ENCODE measurements around the gene TFPT.
A peak's percentile ranks its signal among the peaks of the same experiment; 100 is the strongest.

TFPT gene

GRCh38 chr19:54136864-54137698 lies 21.6 kb upstream of the TFPT start:
- Histone ChIP-seq H3K4me1 (peaks cover 0 to 42% (median 34%) of the 10 kb centered on the region in 4 donors), H3K9me3 (no peaks in the 10 kb centered on the region), H3K27me3 (no peaks in the 10 kb centered on the region), H3K4me3 (peak overlapping the region; percentile 83 to 99), H3K36me3 (peaks cover 0 to 23% (median 4%) of the 10 kb centered on the region in 3 donors), H3K27ac (peak overlapping the region; percentile 99)
- intact Hi-C loops (cut with DNase I; ENCODE audit: low total_unique reads), result loop anchor here (2.0 kb wide), 1 partner anchor 22 kb away; the partner anchor contains the start of gene LENG1
- TF ChIP-seq CTCF (IDR thresholded peaks at IDR 0.05), result peak in 1 of 2 experiments; percentile 20
- peak; percentile 99 to 100 for DNase-seq

- Histone ChIP-seq H3K27ac (peak overlapping the region; percentile 48 to 63), H3K4me3 (peak overlapping the region; percentile 36 to 52), H3K9me3 (no peaks in the 10 kb centered on the region), H3K4me1 (peaks cover 0 to 40% (median 33%) of the 10 kb centered on the region in 4 donors), H3K27me3 (no peaks in the 10 kb centered on the region), H3K36me3 (peaks cover 0 to 32% (median 5%) of the 10 kb centered on the region in 3 donors)
- intact Hi-C loops (cut with DNase I; ENCODE audit: low total_unique reads), result loop anchor here (2.0 kb wide), 1 partner anchor 23 kb away; the partner anchor contains the start of gene LENG1
- no peak for DNase-seq
- no peak for TF ChIP-seq CTCF (IDR thresholded peaks at IDR 0.05)
Observed at GRCh38 chr19:54136086-54136863, 20.8 kb upstream of the TFPT start.

GRCh38 chr19:54133957-54134590 lies 18.6 kb upstream of the TFPT start:
- H3K9me3 ChIP-seq, result no peaks in the 10 kb centered on the region
- no peak for DNase-seq
- peaks cover 0 to 18% (median 16%) of the 10 kb centered on the region in 4 donors for H3K4me1 ChIP-seq
- H3K4me3 ChIP-seq, result no peak overlapping the region
- H3K27ac ChIP-seq, result no peak overlapping the region
- H3K36me3 ChIP-seq, result peaks cover 7 to 42% (median 23%) of the 10 kb centered on the region in 3 donors
- intact Hi-C loops (cut with DNase I; ENCODE audit: low total_unique reads), result no loop called here
- no peaks in the 10 kb centered on the region for H3K27me3 ChIP-seq
- TF ChIP-seq CTCF (IDR thresholded peaks at IDR 0.05), result no peak

GRCh38 chr19:54133312-54133956 lies 18.0 kb upstream of the TFPT start:
- Histone ChIP-seq H3K4me1 (peaks cover 0 to 12% (median 10%) of the 10 kb centered on the region in 4 donors), H3K9me3 (no peaks in the 10 kb centered on the region), H3K27ac (no peak overlapping the region), H3K36me3 (peaks cover 14 to 48% (median 29%) of the 10 kb centered on the region in 3 donors), H3K27me3 (no peaks in the 10 kb centered on the region), H3K4me3 (no peak overlapping the region)
- DNase-seq, result no peak
- intact Hi-C loops (cut with DNase I; ENCODE audit: low total_unique reads), result no loop called here
- no peak for TF ChIP-seq CTCF (IDR thresholded peaks at IDR 0.05)

- Histone ChIP-seq H3K4me3 (no peak overlapping the region), H3K36me3 (peaks cover 49 to 86% (median 68%) of the 10 kb centered on the region in 3 donors), H3K27ac (no peak overlapping the region), H3K9me3 (no peaks in the 10 kb centered on the region), H3K27me3 (no peaks in the 10 kb centered on the region), H3K4me1 (no peaks in the 10 kb centered on the region)
- intact Hi-C loops (cut with DNase I; ENCODE audit: low total_unique reads), result no loop called here
- DNase-seq, result no peak
- no peak for TF ChIP-seq CTCF (IDR thresholded peaks at IDR 0.05)
Observed at GRCh38 chr19:54129617-54129996, 14.2 kb upstream of the TFPT start.
